WTC11 (cell line): ENCODE measurements around the gene RETN.

Experiments used
- AFF4 ChIP-seq: sonication (generic); formaldehyde crosslinking; IDR thresholded peaks from 2 replicates; pipeline ENCODE4 v1.8.1; 2023; ENCODE audit warnings: mild to moderate bottlenecking, missing genetic modification reagents, borderline replicate concordance
- CREB1 ChIP-seq: sonication (generic); formaldehyde crosslinking; IDR thresholded peaks from 2 replicates; pipeline ENCODE4 v1.8.0; 2023; ENCODE audit warnings: mild to moderate bottlenecking, missing genetic modification reagents
- FOXJ3 ChIP-seq: sonication (generic); formaldehyde crosslinking; IDR thresholded peaks from 2 replicates; pipeline ENCODE4 v1.9.0; 2021; ENCODE audit warnings: missing genetic modification reagents, mild to moderate bottlenecking, borderline replicate concordance
- TEAD4 ChIP-seq: sonication (generic); formaldehyde crosslinking; IDR thresholded peaks from 2 replicates; pipeline ENCODE4 v1.8.0; 2022; ENCODE audit warnings: mild to moderate bottlenecking, missing genetic modification reagents
- ZNF121 ChIP-seq: sonication (generic); formaldehyde crosslinking; IDR thresholded peaks from 2 replicates; pipeline ENCODE4 v1.8.0; 2023; ENCODE audit warnings: missing genetic modification reagents
- TF ChIP-seq, protein P1 (sequence below): sonication (generic); formaldehyde crosslinking; IDR thresholded peaks from 2 replicates; pipeline ENCODE4 v1.8.1; 2023; ENCODE audit warnings: mild to moderate bottlenecking, missing genetic modification reagents
- TF ChIP-seq, protein P2 (sequence below): fragments of 200-600 bp; IDR thresholded peaks from 2 replicates; pipeline ENCODE4 v1.8.0; 2022; ENCODE audit warnings: antibody characterized with exemption
- TF ChIP-seq, protein P3 (sequence below): sonication (generic); formaldehyde crosslinking; IDR thresholded peaks from 2 replicates; pipeline ENCODE4 v1.8.1; 2022; ENCODE audit warnings: low read depth, missing genetic modification reagents, borderline replicate concordance
- TF ChIP-seq, protein P4 (sequence below): sonication (generic); formaldehyde crosslinking; IDR thresholded peaks from 2 replicates; pipeline ENCODE4 v1.8.1; 2023; ENCODE audit warnings: mild to moderate bottlenecking, moderate library complexity, missing genetic modification reagents
- TF ChIP-seq, protein P5 (sequence below): sonication (generic); formaldehyde crosslinking; conservative IDR thresholded peaks from 2 replicates; pipeline ENCODE4 v1.8.1; 2023; ENCODE audit warnings: mild to moderate bottlenecking, low read depth, missing genetic modification reagents, moderate library complexity

DNA sequence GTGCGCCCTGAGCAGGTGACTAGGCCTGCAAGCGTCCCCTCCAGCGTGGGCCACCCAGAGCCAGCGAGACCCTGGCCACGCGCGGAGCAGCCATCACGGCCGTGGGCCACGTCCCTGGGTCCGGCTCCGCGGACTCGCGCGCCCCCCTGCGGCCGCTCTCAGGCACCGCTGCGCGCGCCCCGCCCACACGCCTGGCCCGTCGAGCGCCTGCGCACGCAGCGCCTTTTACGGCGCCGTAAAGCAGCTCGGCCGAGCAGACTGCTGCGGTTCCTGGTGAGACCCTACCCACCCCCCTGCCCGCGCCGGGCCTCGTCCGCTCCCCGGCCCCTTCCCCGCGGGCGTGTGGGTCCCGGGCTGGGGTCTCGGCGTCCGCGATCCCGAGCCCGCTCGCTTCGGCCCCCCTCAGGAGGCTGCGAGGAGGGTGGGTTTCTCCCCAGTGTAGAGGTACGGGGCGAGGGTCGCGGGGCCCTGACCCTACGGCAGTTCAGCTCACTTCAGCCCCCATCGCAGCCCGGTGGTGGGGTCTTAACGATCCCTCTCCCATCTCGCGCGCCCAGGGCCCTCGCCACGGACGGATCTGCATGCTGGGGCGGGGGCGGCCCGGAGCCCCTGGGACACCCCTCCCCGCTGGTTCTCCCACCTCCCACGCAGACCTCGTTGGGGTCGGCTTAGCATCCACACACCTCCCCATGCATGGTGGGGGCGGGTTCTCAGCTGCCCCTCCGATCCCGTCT lies 11.9 kb downstream of the RETN start, which contains the start of gene TRAPPC5:
- no peak; the same call in 1 of the 2 replicates for TF ChIP-seq ZNF121 (CRISPR knock-in tag)
- no peak for TF ChIP-seq CREB1 (CRISPR knock-in tag)
- TF ChIP-seq, protein P1, sequence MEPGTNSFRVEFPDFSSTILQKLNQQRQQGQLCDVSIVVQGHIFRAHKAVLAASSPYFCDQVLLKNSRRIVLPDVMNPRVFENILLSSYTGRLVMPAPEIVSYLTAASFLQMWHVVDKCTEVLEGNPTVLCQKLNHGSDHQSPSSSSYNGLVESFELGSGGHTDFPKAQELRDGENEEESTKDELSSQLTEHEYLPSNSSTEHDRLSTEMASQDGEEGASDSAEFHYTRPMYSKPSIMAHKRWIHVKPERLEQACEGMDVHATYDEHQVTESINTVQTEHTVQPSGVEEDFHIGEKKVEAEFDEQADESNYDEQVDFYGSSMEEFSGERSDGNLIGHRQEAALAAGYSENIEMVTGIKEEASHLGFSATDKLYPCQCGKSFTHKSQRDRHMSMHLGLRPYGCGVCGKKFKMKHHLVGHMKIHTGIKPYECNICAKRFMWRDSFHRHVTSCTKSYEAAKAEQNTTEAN (CRISPR knock-in tag) = no peak
- no peak for TF ChIP-seq TEAD4 (CRISPR knock-in tag)
- no peak for TF ChIP-seq FOXJ3 (CRISPR knock-in tag)
- TF ChIP-seq, protein P2, sequence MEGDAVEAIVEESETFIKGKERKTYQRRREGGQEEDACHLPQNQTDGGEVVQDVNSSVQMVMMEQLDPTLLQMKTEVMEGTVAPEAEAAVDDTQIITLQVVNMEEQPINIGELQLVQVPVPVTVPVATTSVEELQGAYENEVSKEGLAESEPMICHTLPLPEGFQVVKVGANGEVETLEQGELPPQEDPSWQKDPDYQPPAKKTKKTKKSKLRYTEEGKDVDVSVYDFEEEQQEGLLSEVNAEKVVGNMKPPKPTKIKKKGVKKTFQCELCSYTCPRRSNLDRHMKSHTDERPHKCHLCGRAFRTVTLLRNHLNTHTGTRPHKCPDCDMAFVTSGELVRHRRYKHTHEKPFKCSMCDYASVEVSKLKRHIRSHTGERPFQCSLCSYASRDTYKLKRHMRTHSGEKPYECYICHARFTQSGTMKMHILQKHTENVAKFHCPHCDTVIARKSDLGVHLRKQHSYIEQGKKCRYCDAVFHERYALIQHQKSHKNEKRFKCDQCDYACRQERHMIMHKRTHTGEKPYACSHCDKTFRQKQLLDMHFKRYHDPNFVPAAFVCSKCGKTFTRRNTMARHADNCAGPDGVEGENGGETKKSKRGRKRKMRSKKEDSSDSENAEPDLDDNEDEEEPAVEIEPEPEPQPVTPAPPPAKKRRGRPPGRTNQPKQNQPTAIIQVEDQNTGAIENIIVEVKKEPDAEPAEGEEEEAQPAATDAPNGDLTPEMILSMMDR = peak; percentile 82
- TF ChIP-seq, protein P3, sequence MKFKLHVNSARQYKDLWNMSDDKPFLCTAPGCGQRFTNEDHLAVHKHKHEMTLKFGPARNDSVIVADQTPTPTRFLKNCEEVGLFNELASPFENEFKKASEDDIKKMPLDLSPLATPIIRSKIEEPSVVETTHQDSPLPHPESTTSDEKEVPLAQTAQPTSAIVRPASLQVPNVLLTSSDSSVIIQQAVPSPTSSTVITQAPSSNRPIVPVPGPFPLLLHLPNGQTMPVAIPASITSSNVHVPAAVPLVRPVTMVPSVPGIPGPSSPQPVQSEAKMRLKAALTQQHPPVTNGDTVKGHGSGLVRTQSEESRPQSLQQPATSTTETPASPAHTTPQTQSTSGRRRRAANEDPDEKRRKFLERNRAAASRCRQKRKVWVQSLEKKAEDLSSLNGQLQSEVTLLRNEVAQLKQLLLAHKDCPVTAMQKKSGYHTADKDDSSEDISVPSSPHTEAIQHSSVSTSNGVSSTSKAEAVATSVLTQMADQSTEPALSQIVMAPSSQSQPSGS (CRISPR knock-in tag) = no peak
- TF ChIP-seq, protein P4, sequence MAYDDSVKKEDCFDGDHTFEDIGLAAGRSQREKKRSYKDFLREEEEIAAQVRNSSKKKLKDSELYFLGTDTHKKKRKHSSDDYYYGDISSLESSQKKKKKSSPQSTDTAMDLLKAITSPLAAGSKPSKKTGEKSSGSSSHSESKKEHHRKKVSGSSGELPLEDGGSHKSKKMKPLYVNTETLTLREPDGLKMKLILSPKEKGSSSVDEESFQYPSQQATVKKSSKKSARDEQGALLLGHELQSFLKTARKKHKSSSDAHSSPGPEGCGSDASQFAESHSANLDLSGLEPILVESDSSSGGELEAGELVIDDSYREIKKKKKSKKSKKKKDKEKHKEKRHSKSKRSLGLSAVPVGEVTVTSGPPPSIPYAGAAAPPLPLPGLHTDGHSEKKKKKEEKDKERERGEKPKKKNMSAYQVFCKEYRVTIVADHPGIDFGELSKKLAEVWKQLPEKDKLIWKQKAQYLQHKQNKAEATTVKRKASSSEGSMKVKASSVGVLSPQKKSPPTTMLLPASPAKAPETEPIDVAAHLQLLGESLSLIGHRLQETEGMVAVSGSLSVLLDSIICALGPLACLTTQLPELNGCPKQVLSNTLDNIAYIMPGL = peak; percentile 77; the same call in 1 of the 2 replicates
- TF ChIP-seq AFF4 (CRISPR knock-in tag) = no peak
- TF ChIP-seq, protein P5, sequence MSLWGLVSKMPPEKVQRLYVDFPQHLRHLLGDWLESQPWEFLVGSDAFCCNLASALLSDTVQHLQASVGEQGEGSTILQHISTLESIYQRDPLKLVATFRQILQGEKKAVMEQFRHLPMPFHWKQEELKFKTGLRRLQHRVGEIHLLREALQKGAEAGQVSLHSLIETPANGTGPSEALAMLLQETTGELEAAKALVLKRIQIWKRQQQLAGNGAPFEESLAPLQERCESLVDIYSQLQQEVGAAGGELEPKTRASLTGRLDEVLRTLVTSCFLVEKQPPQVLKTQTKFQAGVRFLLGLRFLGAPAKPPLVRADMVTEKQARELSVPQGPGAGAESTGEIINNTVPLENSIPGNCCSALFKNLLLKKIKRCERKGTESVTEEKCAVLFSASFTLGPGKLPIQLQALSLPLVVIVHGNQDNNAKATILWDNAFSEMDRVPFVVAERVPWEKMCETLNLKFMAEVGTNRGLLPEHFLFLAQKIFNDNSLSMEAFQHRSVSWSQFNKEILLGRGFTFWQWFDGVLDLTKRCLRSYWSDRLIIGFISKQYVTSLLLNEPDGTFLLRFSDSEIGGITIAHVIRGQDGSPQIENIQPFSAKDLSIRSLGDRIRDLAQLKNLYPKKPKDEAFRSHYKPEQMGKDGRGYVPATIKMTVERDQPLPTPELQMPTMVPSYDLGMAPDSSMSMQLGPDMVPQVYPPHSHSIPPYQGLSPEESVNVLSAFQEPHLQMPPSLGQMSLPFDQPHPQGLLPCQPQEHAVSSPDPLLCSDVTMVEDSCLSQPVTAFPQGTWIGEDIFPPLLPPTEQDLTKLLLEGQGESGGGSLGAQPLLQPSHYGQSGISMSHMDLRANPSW (CRISPR knock-in tag) = no peak
